Right atrium auricular region (tissue), 2 donors: ENCODE measurements around the gene MYO16. TPM values are rescaled to one million over a fixed set of nuclear protein-coding genes. Genes with fewer than 3 reads are reported as not detected.

ENCODE experiments used
- DNase-seq: peaks from one replicate; pipeline ENCODE4 v3.0.0-alpha.2; 2019; ENCODE audit warnings: low spot score
- H3K27ac ChIP-seq, 2 donors: fragments of 200-600 bp; sonication (generic); 1 replicate in 1 of 2; 2 replicates in 1 of 2; pipeline ENCODE4 v1.5.1; 2016 to 2019
- H3K27me3 ChIP-seq, 2 donors: fragments of 200-600 bp; sonication (generic); one replicate each; pipeline versions ENCODE4 v1.5.1 to v1.6.0; 2017 to 2019
- H3K36me3 ChIP-seq: fragments of 200-600 bp; sonication (generic); one replicate; pipeline ENCODE4 v1.5.1; 2016
- H3K4me1 ChIP-seq, 2 donors: fragments of 200-600 bp; sonication (generic); one replicate each; pipeline versions ENCODE4 v1.5.1 to v1.6.0; 2017 to 2019
- H3K4me3 ChIP-seq, 2 donors: fragments of 200-600 bp; sonication (generic); 1 replicate in 1 of 2; 2 replicates in 1 of 2; pipeline ENCODE4 v1.5.1; 2017 to 2019; ENCODE audit warnings: mild to moderate bottlenecking in 1 of 2, moderate library complexity in 1 of 2
- H3K9me3 ChIP-seq, 2 donors: fragments of 200-600 bp; sonication (generic); one replicate each; pipeline ENCODE4 v1.5.1; 2019
- total RNA-seq, 2 donors: library from RNA; depleted of rRNA; stranded (reverse); fragments of >200 nt; gene quantifications; one replicate each; pipeline ENCODE4 v1.1.0, GENCODE V29; 2016
- TF ChIP-seq, protein P1 (sequence below), 2 donors: fragments of 200-600 bp; sonication (generic); IDR thresholded peaks; one replicate each; pipeline ENCODE4 v1.5.1; 2019; ENCODE audit warnings: antibody characterized with exemption in 2 of 2

MYO16 gene
- total RNA-seq, 2 donors from 2014 or later: 1.1 to 1.8 TPM

DNA sequence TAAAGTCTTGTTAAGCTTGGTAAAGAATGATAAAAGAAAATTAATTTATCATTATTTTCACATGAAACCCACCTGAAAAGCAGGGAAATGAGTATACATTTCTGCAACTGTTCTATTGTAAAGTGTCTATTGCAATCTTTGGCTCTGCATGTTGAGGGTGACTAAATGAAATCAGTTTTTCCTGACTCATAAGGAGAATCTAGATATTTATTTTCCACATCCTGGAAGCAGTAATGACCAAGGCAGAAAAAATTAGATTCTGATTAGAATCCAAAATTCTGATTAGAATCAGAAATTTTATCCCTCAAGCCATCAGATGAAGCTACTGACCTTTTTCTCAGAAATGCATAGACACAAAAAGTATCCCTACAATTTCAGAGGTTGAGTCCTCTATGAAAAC, 178.4 kb downstream of the MYO16 start:
- no peak overlapping the region for H3K4me3 ChIP-seq
- H3K9me3 ChIP-seq: no peaks in the 10 kb centered on the region
- H3K36me3 ChIP-seq: no peaks in the 10 kb centered on the region
- H3K27ac ChIP-seq: no peak overlapping the region
- H3K27me3 ChIP-seq: no peaks in the 10 kb centered on the region
- H3K4me1 ChIP-seq: no peaks in the 10 kb centered on the region
- TF ChIP-seq, protein P1, sequence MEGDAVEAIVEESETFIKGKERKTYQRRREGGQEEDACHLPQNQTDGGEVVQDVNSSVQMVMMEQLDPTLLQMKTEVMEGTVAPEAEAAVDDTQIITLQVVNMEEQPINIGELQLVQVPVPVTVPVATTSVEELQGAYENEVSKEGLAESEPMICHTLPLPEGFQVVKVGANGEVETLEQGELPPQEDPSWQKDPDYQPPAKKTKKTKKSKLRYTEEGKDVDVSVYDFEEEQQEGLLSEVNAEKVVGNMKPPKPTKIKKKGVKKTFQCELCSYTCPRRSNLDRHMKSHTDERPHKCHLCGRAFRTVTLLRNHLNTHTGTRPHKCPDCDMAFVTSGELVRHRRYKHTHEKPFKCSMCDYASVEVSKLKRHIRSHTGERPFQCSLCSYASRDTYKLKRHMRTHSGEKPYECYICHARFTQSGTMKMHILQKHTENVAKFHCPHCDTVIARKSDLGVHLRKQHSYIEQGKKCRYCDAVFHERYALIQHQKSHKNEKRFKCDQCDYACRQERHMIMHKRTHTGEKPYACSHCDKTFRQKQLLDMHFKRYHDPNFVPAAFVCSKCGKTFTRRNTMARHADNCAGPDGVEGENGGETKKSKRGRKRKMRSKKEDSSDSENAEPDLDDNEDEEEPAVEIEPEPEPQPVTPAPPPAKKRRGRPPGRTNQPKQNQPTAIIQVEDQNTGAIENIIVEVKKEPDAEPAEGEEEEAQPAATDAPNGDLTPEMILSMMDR (IDR thresholded peaks at IDR 0.05): no peak
- no peak for DNase-seq

DNA sequence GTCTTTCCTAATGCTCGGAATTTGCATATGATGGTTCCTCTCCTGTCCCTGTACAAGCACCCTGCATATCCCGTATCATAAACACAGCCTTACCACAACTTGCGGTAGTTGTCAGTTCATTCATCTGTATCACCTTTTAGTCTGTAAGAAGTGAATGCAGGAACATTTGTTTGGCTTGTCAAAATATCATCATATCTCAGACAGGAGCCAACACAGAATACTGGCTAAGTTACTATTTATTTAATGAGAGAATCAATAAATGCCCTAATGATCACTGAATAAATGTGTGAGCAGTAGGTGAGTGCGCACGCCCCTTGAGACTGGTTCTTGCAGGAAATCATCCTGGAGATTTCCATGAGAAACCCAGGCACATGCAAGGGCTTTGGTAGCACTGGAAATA, 182.8 kb downstream of the MYO16 start:
- Histone ChIP-seq H3K27me3 (no peaks in the 10 kb centered on the region), H3K9me3 (no peaks in the 10 kb centered on the region), H3K4me3 (no peak overlapping the region), H3K36me3 (no peaks in the 10 kb centered on the region), H3K4me1 (no peaks in the 10 kb centered on the region), H3K27ac (no peak overlapping the region)
- TF ChIP-seq, protein P1 (IDR thresholded peaks at IDR 0.05): no peak
- no peak for DNase-seq

DNA sequence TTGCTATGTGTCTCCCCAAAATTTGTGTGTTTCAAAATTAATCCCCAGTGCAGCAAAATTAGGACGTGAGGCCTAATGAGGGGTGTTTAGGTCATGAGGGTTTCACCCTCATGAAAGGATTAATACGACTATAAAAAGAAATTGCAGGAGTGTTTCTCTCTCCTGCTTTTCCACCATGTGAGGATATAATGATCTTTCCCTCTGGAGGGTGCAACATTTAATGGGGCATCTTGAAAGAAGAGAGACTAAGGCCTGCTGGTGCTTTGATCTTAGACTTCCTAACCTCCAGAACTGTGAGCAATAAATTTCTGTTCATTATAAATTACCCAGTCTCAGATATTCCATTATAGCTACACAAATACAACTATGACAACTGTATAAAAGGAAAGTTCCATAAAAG, 183.2 kb downstream of the MYO16 start:
- no peaks in the 10 kb centered on the region for H3K36me3 ChIP-seq
- H3K9me3 ChIP-seq: no peaks in the 10 kb centered on the region
- no peak for DNase-seq
- TF ChIP-seq, protein P1 (IDR thresholded peaks at IDR 0.05): no peak
- no peaks in the 10 kb centered on the region for H3K27me3 ChIP-seq
- H3K4me1 ChIP-seq: no peaks in the 10 kb centered on the region
- H3K27ac ChIP-seq: no peak overlapping the region
- no peak overlapping the region for H3K4me3 ChIP-seq

DNA sequence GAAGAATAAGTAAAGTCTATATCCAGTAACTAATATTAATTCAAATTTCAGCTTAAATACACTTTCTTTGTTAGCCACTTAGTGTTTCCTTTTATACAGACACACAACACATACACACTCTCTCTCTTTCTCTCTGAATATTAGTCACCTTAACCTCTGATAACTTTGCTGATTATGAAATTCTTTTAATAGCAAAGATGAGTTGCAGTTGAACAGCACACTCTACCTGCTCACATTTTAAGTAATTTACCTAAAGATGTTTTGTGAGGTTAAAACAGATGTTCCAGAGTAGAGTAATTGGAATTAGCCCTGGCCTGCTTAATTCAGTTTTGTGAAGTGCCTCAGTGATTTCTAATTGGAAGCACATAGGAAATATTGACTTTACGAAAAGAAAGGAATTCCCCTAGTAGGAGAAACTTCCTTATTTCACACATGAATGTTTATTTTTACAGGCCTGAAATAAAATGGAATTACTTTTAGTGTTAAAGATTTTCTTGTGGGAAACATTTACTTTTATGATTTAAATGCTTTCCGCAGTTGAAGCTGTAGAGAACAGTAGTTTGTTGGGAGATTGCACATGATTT, 184.3 kb downstream of the MYO16 start:
- no peak overlapping the region for H3K4me3 ChIP-seq
- TF ChIP-seq, protein P1 (IDR thresholded peaks at IDR 0.05): no peak

DNA sequence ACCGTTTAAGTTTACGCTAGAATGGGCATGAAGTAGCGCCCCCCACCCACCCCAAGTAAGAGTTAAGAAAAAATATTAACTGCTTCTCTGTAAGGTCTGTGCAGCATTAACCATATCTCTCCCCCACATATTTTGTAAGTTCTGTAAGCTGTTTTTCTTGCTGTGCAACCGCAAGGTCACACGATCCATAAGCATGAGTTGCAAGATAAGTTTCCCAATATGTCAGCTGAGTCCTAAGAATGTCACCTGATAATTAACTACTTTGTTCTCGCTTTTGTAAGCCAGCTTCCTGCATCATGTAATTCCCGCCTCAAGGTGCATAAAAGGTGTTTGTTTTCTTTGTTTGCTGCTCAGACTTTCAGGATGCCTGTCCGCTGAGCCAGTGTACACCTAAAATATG, 187.0 kb downstream of the MYO16 start:
- no peak for DNase-seq
- H3K27ac ChIP-seq: no peak overlapping the region
- TF ChIP-seq, protein P1 (IDR thresholded peaks at IDR 0.05): no peak
- H3K36me3 ChIP-seq: no peaks in the 10 kb centered on the region
- H3K4me3 ChIP-seq: no peak overlapping the region
- H3K27me3 ChIP-seq: no peaks in the 10 kb centered on the region
- no peaks in the 10 kb centered on the region for H3K4me1 ChIP-seq
- no peaks in the 10 kb centered on the region for H3K9me3 ChIP-seq

More for the DNA sequence above, 184.3 kb downstream of the MYO16 start:
- no peaks in the 10 kb centered on the region for H3K9me3 ChIP-seq
- no peaks in the 10 kb centered on the region for H3K36me3 ChIP-seq
- H3K27ac ChIP-seq: no peak overlapping the region
- no peaks in the 10 kb centered on the region for H3K27me3 ChIP-seq
- no peak for DNase-seq
- no peaks in the 10 kb centered on the region for H3K4me1 ChIP-seq

DNA sequence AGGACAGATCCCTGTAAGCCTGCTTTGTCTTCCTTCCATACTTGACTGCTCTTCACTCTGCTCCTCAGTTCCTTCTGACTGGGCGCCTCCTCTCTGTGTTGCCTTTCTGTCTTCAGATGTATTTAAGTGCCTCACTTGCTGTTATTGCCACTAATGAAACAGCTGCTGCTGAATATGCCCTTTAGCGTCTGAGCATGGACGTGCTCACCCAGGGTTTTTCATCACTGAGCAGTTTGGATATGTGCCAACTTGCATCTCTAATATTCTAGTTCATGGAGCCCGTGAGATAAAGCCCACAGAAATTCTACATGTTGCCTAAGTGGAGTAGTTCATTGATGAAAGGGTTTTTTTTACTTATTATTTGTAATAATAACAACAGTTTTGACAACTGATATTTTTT, 198.2 kb downstream of the MYO16 start:
- H3K4me1 ChIP-seq: no peaks in the 10 kb centered on the region
- H3K36me3 ChIP-seq: no peaks in the 10 kb centered on the region
- no peak overlapping the region for H3K4me3 ChIP-seq
- H3K27ac ChIP-seq: no peak overlapping the region
- no peak for DNase-seq
- TF ChIP-seq, protein P1 (IDR thresholded peaks at IDR 0.05): no peak
- peaks cover 0 to 8% of the 10 kb centered on the region in 2 donors for H3K9me3 ChIP-seq
- H3K27me3 ChIP-seq: no peaks in the 10 kb centered on the region
